PC-3 (cell line): ENCODE measurements around the gene FAM217A. TPM values are rescaled to one million over a fixed set of nuclear protein-coding genes. Genes with fewer than 3 reads are reported as not detected.

Source experiments
- ATAC-seq: fragments of 200-7000 bp; cut with Tn5 transposase; 2 replicates; pipeline ENCODE4 v1.9.1; 2020; ENCODE audit warnings: mild to moderate bottlenecking, moderate library complexity
- BruUV-seq: library from RNA; stranded (reverse); fragments of 400-500 nt; replicated peaks from 2 replicates; lab custom pipeline; 2021; lab: Mats Ljungman, UMichigan
- CTCF ChIA-PET: fragments of 300-600 bp; sonication (Branson Sonifier 250); formaldehyde crosslinking; loops from one replicate; lab custom pipeline; 2022; ENCODE audit warnings: antibody characterized with exemption; lab: Charles Lee
- POLR2A ChIA-PET: fragments of 300-600 bp; sonication (Branson Sonifier 250); formaldehyde crosslinking; loops from one replicate; lab custom pipeline; 2022; ENCODE audit warnings: antibody characterized with exemption; ENCODE audit not compliant: unreplicated experiment; lab: Charles Lee
- DNase-seq: peaks from one replicate; pipeline ENCODE4 v3.0.0-alpha.2; 2015
- H2AFZ ChIP-seq: fragments of 300-600 bp; sonication (generic); 2 replicates; pipeline ENCODE4 v1.6.0; 2016; ENCODE audit warnings: antibody characterized with exemption, low read length
- H3F3A ChIP-seq: fragments of 300-600 bp; sonication (generic); one replicate; pipeline ENCODE4 v1.6.0; 2017; ENCODE audit warnings: antibody characterized with exemption, low read length, control low read depth, mild to moderate bottlenecking; ENCODE audit not compliant: unreplicated experiment
- H3K27ac ChIP-seq: fragments of 300-600 bp; sonication (generic); 2 replicates; pipeline ENCODE4 v1.5.1; 2016; ENCODE audit warnings: mild to moderate bottlenecking, low read length
- H3K27me3 ChIP-seq: fragments of 300-600 bp; sonication (generic); 2 replicates; pipeline ENCODE4 v1.6.1; 2016; ENCODE audit warnings: low read length, mixed read lengths
- H3K36me3 ChIP-seq: fragments of 300-600 bp; sonication (generic); 2 replicates; pipeline ENCODE4 v1.6.1; 2016; ENCODE audit warnings: low read depth, mixed run types, low read length, mixed read lengths
- H3K4me1 ChIP-seq: fragments of 300-600 bp; sonication (generic); 2 replicates; pipeline ENCODE4 v1.5.1; 2016; ENCODE audit warnings: low read length; ENCODE audit not compliant: insufficient read depth
- H3K4me2 ChIP-seq: fragments of 300-600 bp; sonication (generic); 2 replicates; pipeline ENCODE4 v1.6.0; 2016; ENCODE audit warnings: low read length
- H3K4me3 ChIP-seq: fragments of 300-600 bp; sonication (generic); 2 replicates; pipeline ENCODE4 v1.5.1; 2016; ENCODE audit warnings: mild to moderate bottlenecking, low read length, mixed read lengths
- H3K79me2 ChIP-seq: fragments of 300-600 bp; sonication (generic); 2 replicates; pipeline ENCODE4 v1.6.1; 2017; ENCODE audit warnings: low read length, mixed read lengths
- H3K9ac ChIP-seq: fragments of 300-600 bp; sonication (generic); 2 replicates; pipeline ENCODE4 v1.6.0; 2016; ENCODE audit warnings: mild to moderate bottlenecking, low read length
- H3K9me2 ChIP-seq: fragments of 300-600 bp; sonication (generic); replicated peaks from 2 replicates; pipeline ENCODE4 v1.6.1; 2016; ENCODE audit warnings: mixed run types, low read length, mixed read lengths
- H3K9me3 ChIP-seq: fragments of 300-600 bp; sonication (generic); 2 replicates; pipeline ENCODE4 v1.6.1; 2016; ENCODE audit warnings: low read length, mixed read lengths
- H4K20me1 ChIP-seq: fragments of 300-600 bp; sonication (generic); 2 replicates; pipeline ENCODE4 v1.6.1; 2016; ENCODE audit warnings: low read length, mixed read lengths
- EZH2 ChIP-seq: fragments of 300-600 bp; sonication (generic); IDR thresholded peaks from one replicate; pipeline ENCODE4 v1.6.1; 2017; ENCODE audit warnings: antibody characterized with exemption, mild to moderate bottlenecking, low read length; ENCODE audit not compliant: unreplicated experiment
- EZH2phosphoT487 ChIP-seq: fragments of 300-600 bp; sonication (generic); IDR thresholded peaks from 2 replicates; pipeline ENCODE4 v1.6.1; 2018; ENCODE audit warnings: mild to moderate bottlenecking, antibody characterized with exemption, low read length, borderline replicate concordance
- intact Hi-C: fragments of 100-400 bp; cut with micrococcal nuclease; formaldehyde crosslinking; loops from 2 replicates; pipeline ENCODE4 v1.9.0; 2023
- total RNA-seq: library from RNA; depleted of rRNA; stranded (reverse); fragments of >200 nt; gene quantifications from 2 replicates; pipeline ENCODE4 v1.2.3, GENCODE V29; 2014
- TF ChIP-seq, protein P1 (sequence below): fragments of 300-600 bp; sonication (generic); conservative IDR thresholded peaks from 2 replicates; pipeline ENCODE4 v1.5.1; 2017; ENCODE audit warnings: antibody characterized with exemption, low read depth, mild to moderate bottlenecking, low read length

Gene FAM217A
- total RNA-seq, 1 experiment from 2014 or later, result not detected

DNA sequence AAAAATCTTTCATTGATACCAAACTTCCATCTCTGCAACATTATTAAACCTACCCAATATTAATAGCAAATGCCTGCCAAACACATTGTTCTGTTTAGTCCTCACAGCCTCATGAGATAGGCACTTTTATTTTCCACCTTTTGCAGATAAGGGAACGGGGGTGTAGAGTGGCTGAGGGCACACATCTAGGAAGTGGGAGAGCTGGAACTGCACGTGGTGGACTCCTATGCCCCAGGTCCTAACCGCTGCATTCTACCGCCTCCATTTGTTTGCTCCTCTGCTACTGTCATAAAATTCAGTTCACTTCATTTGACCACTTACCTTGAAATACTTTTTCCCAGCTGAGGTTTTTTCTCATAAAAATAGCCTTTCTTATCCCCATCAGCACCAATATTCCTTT is 7.6 kb downstream of the FAM217A start:
- TF ChIP-seq EZH2 (no peak), EZH2phosphoT487 (no peak)
- TF ChIP-seq, protein P1, sequence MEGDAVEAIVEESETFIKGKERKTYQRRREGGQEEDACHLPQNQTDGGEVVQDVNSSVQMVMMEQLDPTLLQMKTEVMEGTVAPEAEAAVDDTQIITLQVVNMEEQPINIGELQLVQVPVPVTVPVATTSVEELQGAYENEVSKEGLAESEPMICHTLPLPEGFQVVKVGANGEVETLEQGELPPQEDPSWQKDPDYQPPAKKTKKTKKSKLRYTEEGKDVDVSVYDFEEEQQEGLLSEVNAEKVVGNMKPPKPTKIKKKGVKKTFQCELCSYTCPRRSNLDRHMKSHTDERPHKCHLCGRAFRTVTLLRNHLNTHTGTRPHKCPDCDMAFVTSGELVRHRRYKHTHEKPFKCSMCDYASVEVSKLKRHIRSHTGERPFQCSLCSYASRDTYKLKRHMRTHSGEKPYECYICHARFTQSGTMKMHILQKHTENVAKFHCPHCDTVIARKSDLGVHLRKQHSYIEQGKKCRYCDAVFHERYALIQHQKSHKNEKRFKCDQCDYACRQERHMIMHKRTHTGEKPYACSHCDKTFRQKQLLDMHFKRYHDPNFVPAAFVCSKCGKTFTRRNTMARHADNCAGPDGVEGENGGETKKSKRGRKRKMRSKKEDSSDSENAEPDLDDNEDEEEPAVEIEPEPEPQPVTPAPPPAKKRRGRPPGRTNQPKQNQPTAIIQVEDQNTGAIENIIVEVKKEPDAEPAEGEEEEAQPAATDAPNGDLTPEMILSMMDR, result no peak
- H3K27me3 ChIP-seq, result no peaks in the 10 kb centered on the region
- no peaks in the 10 kb centered on the region for H3K36me3 ChIP-seq
- no peaks in the 10 kb centered on the region for H3K9me2 ChIP-seq
- H3K27ac ChIP-seq, result no peak overlapping the region
- intact Hi-C loops, result no loop called here
- ChIA-PET POLR2A (no interaction called here), CTCF (no interaction called here)
- ATAC-seq (no peak), DNase-seq (no peak)
- no peaks in the 10 kb centered on the region for H4K20me1 ChIP-seq
- no peak overlapping the region for H3K4me2 ChIP-seq
- no peaks in the 10 kb centered on the region for H3K79me2 ChIP-seq
- no peaks in the 10 kb centered on the region for H3K4me1 ChIP-seq
- H3K4me3 ChIP-seq, result no peak overlapping the region
- no peak overlapping the region for H2AFZ ChIP-seq
- no TSS peak for BruUV-seq
- no peaks in the 10 kb centered on the region for H3K9me3 ChIP-seq
- H3F3A ChIP-seq, result no peaks in the 10 kb centered on the region
- H3K9ac ChIP-seq, result no peak overlapping the region

DNA sequence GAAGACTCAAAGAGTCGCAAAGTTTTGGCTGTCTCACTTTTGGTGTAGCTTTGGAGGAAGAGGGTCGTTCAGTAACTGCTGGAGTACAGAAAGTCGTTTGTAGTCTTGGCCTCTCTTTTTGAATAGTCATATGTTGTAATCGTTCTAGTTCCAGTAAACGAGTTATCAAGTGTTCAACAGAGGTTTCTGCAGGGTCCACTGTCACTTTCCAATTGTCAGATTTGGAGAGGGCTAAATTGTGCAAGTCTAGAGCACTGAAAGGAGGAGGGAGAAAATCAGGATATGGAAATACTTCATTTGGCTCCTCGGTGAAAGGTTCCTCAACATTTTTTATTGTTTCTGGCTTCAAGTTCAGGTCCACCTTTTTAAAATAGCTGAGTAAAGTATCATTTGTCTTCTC is 9.7 kb downstream of the FAM217A start:
- H2AFZ ChIP-seq, result no peak overlapping the region
- intact Hi-C loops, result no loop called here
- H3K9ac ChIP-seq, result no peak overlapping the region
- TF ChIP-seq EZH2phosphoT487 (no peak), EZH2 (no peak)
- TF ChIP-seq, protein P1, result no peak
- H3K27me3 ChIP-seq, result no peaks in the 10 kb centered on the region
- ATAC-seq, result no peak
- peaks cover 15% of the 10 kb centered on the region; the same call in 1 of the 2 replicates for H3K36me3 ChIP-seq
- H3K27ac ChIP-seq, result no peak overlapping the region
- H3K4me1 ChIP-seq, result no peaks in the 10 kb centered on the region
- no peaks in the 10 kb centered on the region for H3F3A ChIP-seq
- H3K9me3 ChIP-seq, result no peaks in the 10 kb centered on the region
- H3K79me2 ChIP-seq, result no peaks in the 10 kb centered on the region
- no peak overlapping the region for H3K4me2 ChIP-seq
- no peak overlapping the region for H3K4me3 ChIP-seq
- ChIA-PET POLR2A (no interaction called here), CTCF (no interaction called here)
- no TSS peak for BruUV-seq
- H3K9me2 ChIP-seq, result no peaks in the 10 kb centered on the region
- H4K20me1 ChIP-seq, result no peaks in the 10 kb centered on the region
- no peak for DNase-seq

DNA sequence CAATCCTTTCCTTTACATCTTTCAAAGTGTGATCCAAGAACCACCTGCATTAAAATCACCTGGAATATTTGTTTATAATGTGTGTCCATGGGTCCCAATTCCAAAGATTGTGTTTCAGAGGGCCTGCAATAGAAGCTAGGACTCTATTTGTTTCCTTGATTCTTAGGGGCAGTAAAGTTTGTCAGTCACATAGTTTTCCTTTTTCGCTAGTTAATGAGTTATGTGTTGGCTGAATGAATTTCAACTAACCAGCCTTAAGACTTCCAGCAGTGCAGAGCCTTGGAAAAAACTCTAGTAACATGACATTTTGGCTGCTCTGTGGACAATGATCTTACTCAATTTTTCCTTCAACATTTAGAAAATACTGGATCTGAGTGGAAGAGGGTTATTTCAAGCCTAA is 11.3 kb downstream of the FAM217A start:
- Histone ChIP-seq H3K27me3 (no peaks in the 10 kb centered on the region), H3K4me2 (no peak overlapping the region), H3K9me3 (no peaks in the 10 kb centered on the region), H3K79me2 (no peaks in the 10 kb centered on the region), H3K9me2 (no peaks in the 10 kb centered on the region), H4K20me1 (no peaks in the 10 kb centered on the region), H3F3A (no peaks in the 10 kb centered on the region), H3K4me1 (no peaks in the 10 kb centered on the region), H3K27ac (no peak overlapping the region), H3K9ac (no peak overlapping the region), H3K4me3 (no peak overlapping the region), H3K36me3 (peaks cover 30% of the 10 kb centered on the region), H2AFZ (no peak overlapping the region)
- intact Hi-C loops, result no loop called here
- ChIA-PET CTCF (no interaction called here), POLR2A (no interaction called here)
- BruUV-seq, result no TSS peak
- TF ChIP-seq EZH2, result no peak
- TF ChIP-seq EZH2phosphoT487, result no peak
- TF ChIP-seq, protein P1, result no peak
- ATAC-seq (no peak), DNase-seq (no peak)
